ENCODE measurements around the gene PTPN21. TPM values are rescaled to one million over a fixed set of nuclear protein-coding genes. Genes with fewer than 3 reads are reported as not detected.

Gene PTPN21
- total and polyA plus RNA-seq, 9 of the 15 experiments (the other 6 are each of a cell fraction or from before 2014, with no cell fraction given) = 0.06 to 1.9 (median 0.94) TPM

DNA sequence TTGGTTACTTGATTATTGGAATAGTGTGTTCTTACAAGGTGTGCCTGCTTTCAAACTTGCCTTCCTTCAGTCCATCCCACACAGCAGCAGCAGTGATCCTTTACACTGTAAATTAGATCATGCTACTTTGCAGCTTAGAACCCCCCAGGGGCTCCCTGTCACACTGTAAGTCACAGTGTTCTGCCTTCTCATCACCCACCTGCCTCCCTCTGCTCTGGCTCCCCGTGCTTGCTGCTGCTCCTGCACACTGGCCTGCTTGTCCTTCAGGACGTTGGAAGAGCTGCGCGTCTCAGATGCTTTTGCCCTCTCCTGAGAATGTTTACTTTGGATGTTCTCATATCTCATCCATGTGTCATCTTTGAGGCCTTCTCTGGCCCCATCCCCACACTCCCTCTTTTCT, 35.4 kb upstream of the PTPN21 start:
- BruUV-seq (replicated peaks) = no TSS peak
- ChIA-PET CTCF (ENCODE audit: low intra/inter-chr PET ratio) (no interaction called here), POLR2A (interaction anchor here (0.7 to 0.8 kb wide), 2 partner anchors 8 to 26 kb away, joined by 3 to 4 read pairs; no protein-coding TSS in a partner anchor)
- H3K4me3 ChIP-seq = no peak overlapping the region
- no peaks in the 10 kb centered on the region for H3K27me3 ChIP-seq (ENCODE audit: control insufficient read depth in 2 of 2, insufficient read depth in 2 of 2, low read length in 2 of 2)
- no peaks in the 10 kb centered on the region for H3K4me1 ChIP-seq (replicated peaks in 1 of 2; ENCODE audit: control insufficient read depth in 2 of 2, insufficient read depth in 2 of 2, low read length in 2 of 2)
- intact Hi-C loops (cut with micrococcal nuclease) (no loop called here), in situ Hi-C loops (cut with MboI) (no loop called here)
- no peak overlapping the region for H2AFZ ChIP-seq (ENCODE audit: low read depth, low read length)
- H3K9me1 ChIP-seq (ENCODE audit: control insufficient read depth, insufficient read depth, low read length) = no peaks in the 10 kb centered on the region
- H3K9ac ChIP-seq (ENCODE audit: insufficient read depth in 1 of 2, low read depth in 2 of 2, low read length in 2 of 2) = no peak overlapping the region
- FAIRE-seq (no peak), DNase-seq (ENCODE audit: extremely low read depth in 1 of 4, low spot score in 3 of 4) (no peak), ATAC-seq (no peak)
- peaks cover 53% of the 10 kb centered on the region for H3K36me3 ChIP-seq (ENCODE audit: control insufficient read depth, insufficient read depth, low read length)
- WGBS (ENCODE audit: insufficient coverage, low coverage, missing lambda C conversion rate) = 80% methylated on average over 1 of the region's 4 CpGs
- H4K20me1 ChIP-seq (replicated peaks; ENCODE audit: control insufficient read depth, insufficient read depth, low read length) = no peaks in the 10 kb centered on the region
- H3K4me2 ChIP-seq (ENCODE audit: insufficient read depth, low read length) = no peak overlapping the region
- no peak for TF ChIP-seq TBL1XR1 (IDR thresholded peaks at IDR 0.05; ENCODE audit: low read length in 2 of 2)
- no peak for TF ChIP-seq CEBPG (CRISPR knock-in tag; IDR thresholded peaks at IDR 0.05)
- no peak for TF ChIP-seq CEBPG (tag; conservative IDR thresholded peaks at IDR 0.05 in 1 of 2, IDR thresholded peaks at IDR 0.05 in 1 of 2)
- TF ChIP-seq, protein P1, sequence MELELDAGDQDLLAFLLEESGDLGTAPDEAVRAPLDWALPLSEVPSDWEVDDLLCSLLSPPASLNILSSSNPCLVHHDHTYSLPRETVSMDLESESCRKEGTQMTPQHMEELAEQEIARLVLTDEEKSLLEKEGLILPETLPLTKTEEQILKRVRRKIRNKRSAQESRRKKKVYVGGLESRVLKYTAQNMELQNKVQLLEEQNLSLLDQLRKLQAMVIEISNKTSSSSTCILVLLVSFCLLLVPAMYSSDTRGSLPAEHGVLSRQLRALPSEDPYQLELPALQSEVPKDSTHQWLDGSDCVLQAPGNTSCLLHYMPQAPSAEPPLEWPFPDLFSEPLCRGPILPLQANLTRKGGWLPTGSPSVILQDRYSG (tag; conservative IDR thresholded peaks at IDR 0.05; ENCODE audit: low read depth) = no peak
- no peak for TF ChIP-seq FOXK2 (conservative IDR thresholded peaks at IDR 0.05 in 1 of 2, IDR thresholded peaks at IDR 0.05 in 1 of 2; ENCODE audit: low read depth in 2 of 2)
- no peak for TF ChIP-seq SUPT5H (IDR thresholded peaks at IDR 0.05)
- TF ChIP-seq NCOA2 (IDR thresholded peaks at IDR 0.05; ENCODE audit: partially characterized antibody in 2 of 2) = no peak
- TF ChIP-seq ZNF311 (CRISPR knock-in tag; IDR thresholded peaks at IDR 0.05) = no peak
- TF ChIP-seq STAT5B (CRISPR knock-in tag; IDR thresholded peaks at IDR 0.05) = no peak
- TF ChIP-seq, protein P2, sequence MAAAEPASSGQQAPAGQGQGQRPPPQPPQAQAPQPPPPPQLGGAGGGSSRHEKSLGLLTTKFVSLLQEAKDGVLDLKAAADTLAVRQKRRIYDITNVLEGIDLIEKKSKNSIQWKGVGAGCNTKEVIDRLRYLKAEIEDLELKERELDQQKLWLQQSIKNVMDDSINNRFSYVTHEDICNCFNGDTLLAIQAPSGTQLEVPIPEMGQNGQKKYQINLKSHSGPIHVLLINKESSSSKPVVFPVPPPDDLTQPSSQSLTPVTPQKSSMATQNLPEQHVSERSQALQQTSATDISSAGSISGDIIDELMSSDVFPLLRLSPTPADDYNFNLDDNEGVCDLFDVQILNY (CRISPR knock-in tag; IDR thresholded peaks at IDR 0.05) = no peak
- no peak for TF ChIP-seq RBM22 (IDR thresholded peaks at IDR 0.05; ENCODE audit: low read depth, low read length, poor library complexity, severe bottlenecking)
- no peak for TF ChIP-seq ZNF184 (CRISPR knock-in tag; IDR thresholded peaks at IDR 0.05)
- TF ChIP-seq BRCA1 (IDR thresholded peaks at IDR 0.05) = no peak
- no peak for TF ChIP-seq BRCA1 (CRISPR knock-in tag; IDR thresholded peaks at IDR 0.05)
- H3K9me3 ChIP-seq (replicated peaks; ENCODE audit: control insufficient read depth, insufficient read depth, low read depth, low read length) = no peaks in the 10 kb centered on the region
- no peak overlapping the region for H3K27ac ChIP-seq (ENCODE audit: extremely low read depth, low read depth, low read length)
- H3K79me2 ChIP-seq (ENCODE audit: control insufficient read depth, insufficient read depth, low read length) = no peaks in the 10 kb centered on the region
